Germinal center (tissue), 1 donor: ENCODE results near the gene TENM4.

Experiments
- DNase-seq: peaks from one replicate; pipeline ENCODE4 v3.0.0; 2012; ENCODE audit warnings: mixed read lengths, low spot score

Gene TENM4

DNA sequence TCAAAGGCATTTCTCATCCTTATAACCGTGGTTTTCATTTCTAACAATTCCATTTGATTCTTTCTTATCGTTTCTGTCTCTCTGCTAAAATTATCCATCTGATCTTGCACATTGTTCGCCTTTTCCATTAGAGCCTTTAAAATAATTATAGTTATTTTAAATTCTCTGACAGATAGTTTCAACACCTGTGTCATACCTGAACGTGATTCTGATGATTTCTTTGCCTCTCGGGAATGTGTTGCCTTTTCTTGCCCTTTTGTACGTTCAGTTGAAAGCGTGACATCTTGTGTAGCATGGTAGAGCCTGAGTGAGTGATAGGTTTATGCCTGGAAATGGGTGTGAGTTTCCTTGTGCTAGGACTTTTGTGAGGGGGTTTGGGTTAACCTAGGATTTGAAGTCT lies 744.7 kb downstream of the TENM4 start:
- DNase-seq = no peak

DNA sequence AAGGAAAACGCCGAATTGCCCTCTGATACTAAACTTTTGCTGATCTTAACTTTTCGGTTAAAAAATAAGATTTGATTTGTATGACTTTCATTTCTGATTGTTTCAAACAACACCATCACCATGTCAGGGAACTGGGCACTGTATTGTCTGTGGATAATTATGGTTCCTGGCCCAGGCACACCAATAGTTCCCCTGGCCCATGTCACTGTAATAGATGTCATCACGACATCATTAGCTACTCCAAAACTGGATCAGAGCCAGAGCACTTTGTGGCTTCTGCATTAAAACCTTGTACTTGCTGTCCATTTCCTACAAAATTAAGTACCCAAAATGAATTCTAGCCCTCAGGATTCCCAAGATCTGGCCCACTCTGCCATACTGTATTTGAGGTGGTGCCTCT lies 746.7 kb downstream of the TENM4 start:
- no peak for DNase-seq

DNA sequence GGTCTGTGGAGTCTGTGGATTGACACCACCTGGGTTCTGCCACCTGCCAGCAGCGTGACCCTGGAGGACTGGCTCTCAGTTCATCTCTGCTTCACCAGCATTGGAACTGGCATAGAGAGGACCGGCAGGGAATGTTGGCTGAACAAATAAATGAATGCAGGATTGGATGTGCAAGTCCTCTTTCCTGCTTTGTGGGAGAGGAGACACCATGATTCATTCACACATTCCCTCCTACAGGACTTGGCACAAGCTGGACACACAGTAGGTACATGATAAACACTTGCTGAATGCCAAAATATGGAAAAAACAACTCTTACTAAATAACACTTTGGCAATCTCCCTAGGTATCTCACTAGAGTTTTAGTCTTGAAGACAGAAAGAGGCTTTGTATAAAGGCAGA lies 749.6 kb downstream of the TENM4 start:
- no peak for DNase-seq

DNA sequence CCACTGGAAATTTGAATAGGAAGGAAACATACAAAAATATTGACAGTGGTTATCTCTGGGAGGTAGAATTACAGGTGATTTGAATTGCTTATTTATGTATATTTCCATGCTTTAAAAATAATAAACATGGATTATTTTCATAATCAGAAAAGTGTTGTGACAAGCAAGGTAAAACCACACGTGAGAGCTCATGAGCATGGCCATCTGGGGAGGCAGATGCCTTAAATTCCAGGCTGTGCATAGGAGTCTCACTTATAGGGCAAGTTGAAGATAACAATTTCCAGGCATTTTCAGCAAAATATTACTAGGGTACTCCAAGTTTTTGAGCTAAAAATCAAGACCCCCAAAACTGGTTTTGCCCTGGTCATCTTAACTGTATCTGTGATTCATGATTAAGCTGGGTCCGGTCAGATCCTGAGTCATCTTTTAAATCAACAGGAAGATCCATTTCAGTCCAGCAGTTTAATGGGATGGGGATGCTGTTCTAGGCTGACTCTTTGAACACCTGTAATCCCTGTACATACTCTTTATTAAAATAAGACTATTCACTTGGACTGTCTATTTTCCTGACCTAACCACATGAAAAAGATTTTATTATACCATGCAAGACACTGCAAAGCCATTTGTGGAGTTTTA lies 750.4 kb downstream of the TENM4 start:
- no peak for DNase-seq

DNA sequence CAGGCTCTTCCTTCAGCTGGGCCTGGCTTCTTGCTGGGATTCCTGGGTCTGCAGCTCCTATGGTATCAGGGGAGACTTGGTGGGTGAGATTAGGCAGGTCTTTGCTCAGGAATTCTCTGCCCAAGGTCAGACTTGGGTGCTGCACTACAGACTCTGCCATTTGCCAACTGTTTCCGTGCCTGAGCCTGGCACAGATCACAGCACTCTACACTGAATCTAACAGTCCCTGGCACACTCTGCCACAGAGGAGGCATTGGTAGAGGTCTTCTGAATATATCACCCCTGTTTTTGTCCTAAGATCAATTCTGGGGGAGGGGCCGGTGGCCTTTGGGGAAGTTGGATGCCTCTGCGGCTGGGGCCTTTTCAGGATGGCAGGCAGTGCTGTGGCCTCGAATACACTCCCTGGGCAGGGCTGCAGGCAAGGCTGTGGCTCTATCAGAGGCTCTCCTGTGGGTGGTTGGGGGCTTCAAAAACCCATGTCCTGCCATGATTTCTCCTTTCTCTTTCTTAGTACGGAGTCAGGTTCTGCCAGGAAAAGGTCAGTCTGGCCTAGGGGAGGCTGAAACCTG lies 751.2 kb downstream of the TENM4 start:
- DNase-seq = no peak

DNA sequence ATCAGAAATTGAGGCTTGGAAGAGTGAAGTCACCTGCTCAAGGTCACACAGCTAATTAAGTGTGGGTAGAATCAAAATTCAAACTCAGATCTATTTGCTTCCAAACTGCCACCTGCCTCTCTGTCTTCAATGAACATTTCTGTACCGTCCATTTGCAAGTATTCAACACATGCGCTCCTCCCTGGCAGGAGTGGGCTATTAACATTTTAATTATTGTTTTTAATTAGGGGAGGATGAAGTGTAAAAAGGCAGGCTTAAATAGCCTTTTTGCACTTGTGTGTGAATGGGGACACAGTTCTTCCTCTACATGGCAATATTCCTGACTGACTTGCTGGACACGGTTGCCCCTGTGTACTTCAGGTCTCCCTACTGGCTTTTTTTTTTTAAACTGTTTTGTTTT lies 751.7 kb downstream of the TENM4 start:
- DNase-seq = no peak

DNA sequence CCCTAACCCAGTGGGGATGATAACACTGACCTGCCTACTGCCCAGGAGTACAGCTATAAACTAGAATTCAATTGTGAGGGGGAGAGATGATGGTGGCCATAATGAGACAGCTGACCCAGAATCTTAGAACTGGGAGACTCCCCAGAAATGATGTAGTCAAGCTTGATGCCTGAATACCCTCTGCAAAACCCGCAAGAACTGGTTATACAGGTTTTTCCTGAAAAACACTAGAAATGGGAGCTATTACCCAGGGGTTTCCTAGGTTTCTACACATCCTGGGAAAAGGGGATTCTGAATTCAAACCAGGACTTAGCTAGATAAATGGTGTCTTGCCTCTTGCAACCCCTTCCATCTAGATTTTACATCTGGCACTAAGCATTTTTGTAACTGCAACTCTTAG lies 752.4 kb downstream of the TENM4 start:
- no peak for DNase-seq

DNA sequence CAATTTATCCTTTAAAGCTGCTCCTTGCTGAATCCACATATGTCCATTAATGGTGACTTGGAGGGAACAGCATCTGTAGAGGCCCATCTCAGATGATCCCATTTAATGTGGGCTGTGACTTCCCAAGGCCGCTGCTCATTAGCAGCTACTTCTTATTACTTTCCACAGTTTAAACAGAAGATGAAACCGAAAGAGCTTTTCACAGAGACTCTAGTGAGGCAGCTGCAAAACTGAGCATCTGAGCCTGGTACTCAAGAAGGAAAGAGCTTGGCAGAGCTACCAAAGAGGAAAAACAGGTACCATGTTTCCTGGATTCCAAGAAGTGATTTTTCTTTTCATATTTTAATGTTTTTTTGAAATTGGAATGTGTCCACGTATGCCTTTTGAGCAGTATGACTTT lies 755.7 kb downstream of the TENM4 start:
- no peak for DNase-seq

DNA sequence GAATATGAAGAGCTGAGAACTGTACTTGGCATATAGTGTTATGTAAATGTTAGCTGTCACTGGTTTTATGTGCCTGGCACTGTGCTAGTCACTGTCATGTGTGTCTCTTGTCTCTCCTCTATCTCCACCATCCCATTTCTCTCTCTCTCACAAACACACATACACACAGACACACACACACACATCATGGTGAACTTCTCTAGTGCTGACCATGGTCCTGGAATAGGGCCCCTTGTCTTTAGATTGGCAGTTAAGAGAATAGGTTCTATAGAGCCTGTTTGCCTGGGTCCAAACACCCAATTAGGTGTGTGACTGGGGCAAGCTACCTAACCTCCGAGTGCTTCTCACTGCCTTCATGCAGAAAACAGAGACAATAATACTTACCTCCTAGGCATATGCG lies 756.5 kb downstream of the TENM4 start:
- no peak for DNase-seq

DNA sequence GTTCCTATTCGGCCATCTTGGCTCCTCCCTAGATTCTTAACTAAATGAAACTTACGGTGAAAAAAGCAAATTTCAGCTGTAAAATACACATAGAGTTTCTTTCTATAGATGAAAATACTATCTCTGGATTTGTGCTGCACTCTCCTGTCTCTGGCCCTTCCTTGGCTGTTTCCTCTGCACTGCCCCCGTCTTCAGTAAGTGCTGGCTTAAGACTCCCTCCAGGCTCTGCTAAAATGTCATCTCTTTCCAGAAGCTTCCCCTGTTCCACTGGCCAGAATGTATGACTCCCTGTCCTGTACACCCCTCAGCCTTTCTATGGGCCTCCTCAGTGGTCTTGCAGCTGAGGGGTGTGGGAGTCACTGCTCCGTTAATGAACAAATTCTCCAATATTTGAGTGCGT lies 757.1 kb downstream of the TENM4 start:
- no peak for DNase-seq

DNA sequence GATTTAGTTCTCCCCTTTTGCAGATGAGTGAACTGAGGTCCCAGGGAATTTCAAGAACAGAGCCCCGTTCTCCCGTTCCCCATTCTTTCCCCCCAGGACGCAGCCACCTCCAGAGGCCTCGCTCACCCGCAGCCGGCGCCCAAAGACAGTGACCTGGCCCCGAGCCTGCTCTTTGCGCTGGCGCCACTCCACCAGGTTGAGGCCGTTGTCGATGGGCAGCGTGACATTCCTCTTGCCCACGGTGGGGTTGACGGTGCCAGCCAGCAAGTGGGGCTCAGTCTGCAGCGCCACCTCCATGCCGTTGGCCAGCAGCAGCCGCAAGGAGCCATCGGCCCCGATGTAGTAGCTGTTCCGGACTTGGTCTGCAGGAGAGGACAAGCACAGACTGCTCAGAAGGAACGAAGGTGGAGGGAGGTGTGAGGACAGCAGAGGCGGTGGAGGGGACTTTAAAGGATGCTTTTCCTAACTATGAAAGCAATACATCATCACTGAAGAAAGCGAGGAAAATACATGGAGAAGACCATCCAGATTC lies 764.7 kb downstream of the TENM4 start:
- DNase-seq = no peak

DNA sequence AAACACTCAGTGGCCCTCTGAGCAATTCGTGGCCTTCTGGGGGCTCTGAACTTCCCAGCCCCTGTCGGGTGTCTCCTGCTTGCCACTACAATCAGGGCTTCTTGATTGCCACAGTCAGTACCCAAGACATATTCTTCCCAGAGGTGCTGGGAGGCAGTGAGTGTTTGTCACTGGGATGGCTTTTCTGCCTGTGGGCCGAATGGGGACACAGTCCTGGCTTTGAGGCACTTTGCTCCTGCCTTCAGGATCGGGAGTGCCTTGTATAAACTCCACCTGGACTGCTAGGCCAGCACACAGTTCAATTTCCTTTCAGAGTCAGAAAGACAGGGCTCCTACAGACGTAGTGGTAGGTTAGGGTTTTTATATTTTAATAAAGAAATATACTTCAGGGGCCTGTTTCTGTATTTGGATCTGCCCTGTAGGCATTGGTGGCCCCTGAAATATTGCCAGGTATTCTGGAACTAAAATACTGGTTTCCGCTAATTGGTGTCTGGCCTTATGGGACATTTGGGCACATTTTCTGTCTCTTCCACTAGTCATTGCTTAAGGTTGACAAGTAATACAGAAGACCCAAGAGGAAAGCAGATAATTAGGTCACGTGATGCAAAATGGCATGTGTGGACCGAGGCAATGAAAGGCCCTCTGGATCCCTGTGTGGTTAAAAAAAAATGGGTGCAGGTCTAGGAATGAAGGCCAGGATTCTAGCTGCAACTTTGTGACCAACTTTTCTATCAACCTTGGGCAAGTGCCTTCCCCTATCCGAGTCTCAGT lies 767.8 kb downstream of the TENM4 start:
- no peak for DNase-seq

DNA sequence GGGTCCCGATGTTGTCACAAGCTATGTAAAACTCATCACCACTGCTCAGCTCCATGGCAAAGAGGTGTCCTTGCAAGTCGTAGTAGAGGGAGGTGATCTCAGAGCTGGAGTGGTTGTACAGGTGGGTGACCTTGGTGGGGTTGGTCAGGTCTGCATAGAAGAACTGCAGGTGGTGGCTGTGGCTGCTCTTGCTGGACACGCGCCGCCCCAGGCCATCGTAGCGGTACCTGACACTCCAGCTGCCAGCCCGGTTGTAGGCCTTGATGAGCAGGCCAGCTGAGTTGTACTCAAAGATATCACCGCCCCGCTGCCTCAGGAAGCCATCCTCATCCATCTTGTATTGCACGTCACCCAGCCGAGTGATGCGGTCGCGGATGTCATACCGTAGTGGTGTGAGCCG lies 771.6 kb downstream of the TENM4 start:
- DNase-seq = no peak

DNA sequence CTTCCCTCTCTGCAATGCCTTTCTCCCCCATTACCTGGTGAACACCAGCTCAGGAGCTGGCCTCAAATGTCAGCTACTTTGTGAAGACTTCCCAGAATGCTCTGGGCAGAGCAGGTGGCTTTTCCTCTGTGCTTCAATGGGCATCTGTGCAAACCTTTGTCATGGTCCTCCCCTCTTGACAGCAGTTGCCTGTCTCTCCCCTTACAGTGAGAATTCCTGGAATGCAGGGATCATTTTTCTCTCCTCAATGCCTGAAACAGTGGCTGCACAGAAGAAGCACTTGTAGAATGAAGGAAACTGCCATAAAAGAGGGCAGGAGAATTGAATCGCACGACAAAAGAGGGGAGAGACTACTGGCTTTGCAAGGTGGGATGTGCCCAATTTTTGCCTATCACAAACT lies 773.4 kb downstream of the TENM4 start:
- no peak for DNase-seq

DNA sequence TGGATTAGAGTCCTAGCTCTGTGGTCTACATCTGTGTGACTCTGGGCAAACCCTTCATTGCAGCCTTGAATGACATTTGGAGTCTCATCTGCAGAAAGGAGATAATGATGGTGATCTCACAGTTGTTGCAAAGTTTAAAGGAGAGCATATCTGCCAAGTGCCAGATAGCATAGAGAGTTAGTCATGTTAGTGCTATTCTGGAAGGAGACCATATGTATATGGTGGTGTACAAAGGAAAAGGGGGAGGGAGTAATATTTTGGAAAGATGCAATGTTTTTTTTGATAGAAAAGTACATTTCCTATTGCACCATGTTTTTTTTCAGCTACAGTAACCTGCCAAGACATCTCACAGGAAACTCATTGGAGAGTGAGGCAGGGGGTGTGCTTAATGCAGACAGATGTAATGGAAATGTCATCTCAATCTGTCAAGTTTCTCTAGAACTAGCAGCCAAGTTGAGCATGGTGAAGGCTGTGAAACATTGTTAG lies 774.1 kb downstream of the TENM4 start:
- DNase-seq = no peak

DNA sequence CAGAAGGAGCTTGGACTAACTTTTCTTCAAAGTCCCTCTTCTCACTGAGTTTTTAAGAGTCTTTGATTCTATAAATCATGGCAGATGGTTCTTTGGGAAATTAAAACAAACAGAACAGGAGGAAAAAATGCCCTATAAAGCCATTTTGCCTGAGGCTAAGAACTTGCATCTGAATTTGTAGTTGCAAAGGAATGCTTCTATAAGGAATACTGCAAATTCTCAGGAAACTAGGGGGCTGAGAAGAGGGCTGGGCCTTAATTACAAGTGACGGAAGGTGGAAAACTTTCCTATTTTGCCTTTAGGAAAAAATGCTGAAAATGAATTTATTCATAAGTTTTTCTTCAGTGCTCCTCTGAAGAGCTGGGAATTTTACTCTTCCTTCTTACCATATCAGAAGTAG lies 776.2 kb downstream of the TENM4 start:
- DNase-seq = no peak

DNA sequence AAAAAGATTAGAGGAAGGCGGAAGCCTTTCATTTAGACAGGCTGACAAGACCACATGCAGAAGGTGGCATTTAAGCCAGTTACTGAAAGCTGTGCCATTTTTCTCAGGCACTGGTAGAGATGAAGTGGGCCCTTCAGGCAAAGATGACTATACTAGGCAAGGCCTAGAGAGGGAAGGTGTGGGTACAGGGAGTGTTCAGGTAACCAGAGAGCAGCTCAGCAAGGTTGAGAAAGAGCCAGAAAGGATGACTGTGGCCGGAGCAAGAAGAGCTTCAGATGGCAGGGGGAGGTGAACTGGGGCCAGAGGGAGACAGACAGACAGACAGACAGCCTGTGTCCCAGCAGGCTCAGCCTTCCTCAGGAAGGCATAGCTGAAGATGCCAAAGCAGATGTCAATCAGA lies 778.0 kb downstream of the TENM4 start:
- DNase-seq = no peak

DNA sequence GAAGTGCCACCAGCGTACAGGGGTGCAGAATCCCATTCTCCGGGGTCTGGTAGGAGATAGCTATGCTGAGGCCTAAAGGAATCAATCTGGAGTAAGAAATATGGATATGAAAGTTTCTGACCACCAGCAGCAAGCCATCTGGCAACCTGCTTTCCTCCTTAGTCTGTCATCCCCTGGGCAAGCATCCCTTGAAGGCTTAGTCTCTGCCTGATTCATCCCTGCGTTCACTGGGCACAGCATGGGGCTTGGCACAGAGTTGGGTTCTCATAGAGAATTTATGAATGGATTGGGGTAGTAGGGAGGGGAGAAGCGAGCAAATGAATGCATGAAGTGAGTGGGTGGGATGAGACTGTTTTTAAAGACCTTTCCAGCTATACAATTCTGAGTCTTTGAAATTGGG lies 780.4 kb downstream of the TENM4 start:
- DNase-seq = no peak

DNA sequence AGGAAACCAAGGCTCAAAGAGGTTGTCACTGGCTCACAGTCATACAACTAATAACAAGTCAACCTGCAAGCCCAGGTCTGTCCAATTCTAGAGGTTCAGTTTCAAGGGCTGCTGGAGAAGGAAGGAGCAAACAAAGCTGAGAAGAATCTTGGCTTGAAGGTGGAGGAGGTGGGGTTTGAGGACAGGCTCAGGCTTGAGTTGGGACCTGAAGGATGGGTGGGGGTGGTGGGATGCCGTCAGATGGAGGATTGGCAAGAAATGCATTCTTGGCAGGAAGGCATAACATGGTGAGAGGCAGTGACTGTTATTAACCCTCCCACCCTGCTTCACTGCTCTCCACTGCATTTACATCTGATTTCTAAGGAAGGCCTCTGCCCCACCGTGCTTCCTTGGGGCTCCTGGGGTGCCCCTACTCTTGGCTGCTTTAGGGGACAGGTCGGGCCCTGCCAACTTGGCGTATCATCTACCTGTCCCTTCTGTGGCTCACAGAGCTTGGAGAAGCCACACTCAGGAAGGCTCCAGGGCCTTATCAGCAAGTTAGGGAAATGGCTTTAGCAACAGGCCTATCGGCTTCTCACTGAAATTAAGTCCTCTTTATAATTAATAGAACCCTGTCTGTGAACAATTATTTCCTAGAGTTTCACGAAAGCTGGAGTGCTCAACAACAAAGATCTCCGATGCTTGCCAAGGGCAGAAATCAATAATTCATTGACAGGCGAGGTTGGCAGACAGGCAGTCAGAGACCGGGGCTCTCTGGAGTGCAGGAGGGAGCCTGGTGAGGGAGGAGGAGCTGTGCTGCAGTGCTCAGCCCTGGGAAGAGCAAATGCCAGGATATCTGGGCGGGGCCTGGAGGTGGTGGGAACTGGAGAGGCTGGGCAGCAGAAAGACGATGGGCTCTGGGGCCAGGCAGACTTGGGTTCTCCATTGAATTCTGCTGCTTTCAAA lies 781.2 kb downstream of the TENM4 start:
- DNase-seq = no peak

DNA sequence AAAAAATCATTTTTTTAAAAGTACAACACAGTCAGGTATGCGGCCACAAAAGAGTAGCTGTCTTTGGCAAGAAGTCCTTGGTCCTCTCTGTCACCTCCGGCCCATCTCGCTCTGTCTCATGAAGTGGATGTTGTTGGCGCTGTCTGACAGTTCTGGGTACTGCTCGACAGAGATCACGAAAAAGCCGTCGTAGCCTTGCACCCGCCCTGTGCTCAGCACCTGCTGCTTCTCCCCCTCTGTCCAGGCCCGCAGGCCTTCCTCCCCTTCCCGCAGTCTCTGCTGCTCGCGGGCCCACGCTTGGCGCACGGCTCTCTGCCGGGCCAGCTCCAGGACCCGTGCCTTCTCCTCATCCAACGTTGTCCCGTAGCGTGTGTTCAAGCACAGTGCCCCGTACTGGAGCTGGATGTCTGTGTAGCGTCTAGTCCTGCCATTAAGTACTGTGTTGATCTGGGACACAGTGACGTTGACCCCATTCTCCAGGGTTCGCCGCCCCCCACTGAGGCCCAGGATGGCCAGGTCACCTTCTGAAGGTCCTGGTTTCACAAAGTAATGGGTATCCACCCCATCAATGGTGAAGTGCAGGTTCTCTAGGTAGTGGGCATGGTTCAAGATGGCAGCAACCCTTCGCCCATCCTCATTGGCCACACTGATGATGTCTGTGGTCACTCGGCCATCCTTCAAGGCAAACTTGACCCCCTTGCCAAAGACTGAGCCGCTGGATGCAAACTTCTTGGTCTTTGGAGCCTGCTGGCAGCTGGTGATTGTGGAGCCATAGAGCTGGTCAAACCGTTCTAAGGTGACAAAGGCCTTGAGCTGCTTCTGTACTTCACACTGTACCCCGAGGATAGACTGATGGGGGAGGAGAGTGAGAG lies 782.6 kb downstream of the TENM4 start:
- no peak for DNase-seq

DNA sequence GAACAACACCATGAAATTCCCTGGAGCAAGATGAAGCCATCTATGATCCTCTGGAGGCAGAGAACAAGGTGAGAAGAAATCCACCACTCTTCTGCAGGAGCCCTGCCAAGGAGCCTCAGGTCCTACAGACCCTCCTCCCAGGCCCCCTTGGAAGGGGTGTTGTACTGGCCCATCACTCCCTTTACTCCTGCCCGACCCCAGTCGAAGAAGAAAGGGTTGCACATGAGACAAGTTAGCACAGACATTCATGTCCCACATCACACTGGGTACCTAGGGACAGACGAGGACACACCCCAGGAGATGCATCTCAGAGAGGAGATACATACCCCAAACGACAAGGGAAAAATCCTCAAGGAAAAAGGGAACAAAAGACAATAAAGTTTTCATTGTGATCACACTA lies 783.4 kb downstream of the TENM4 start:
- DNase-seq = no peak
